Activated CD4-positive, alpha-beta T cell treated with anti-CD3 and anti-CD28 coated beads, Interleukin-2, amount 50 U/mL, for 4 hours (primary cell): ENCODE measurements around the gene FBXW2.
A peak's percentile ranks its signal among the peaks of the same experiment; 100 is the strongest.

Source experiments
- DNase-seq, 2 experiments: peaks; one replicate each; pipeline ENCODE4 v3.0.0-alpha.2; 2020

Gene FBXW2

DNA sequence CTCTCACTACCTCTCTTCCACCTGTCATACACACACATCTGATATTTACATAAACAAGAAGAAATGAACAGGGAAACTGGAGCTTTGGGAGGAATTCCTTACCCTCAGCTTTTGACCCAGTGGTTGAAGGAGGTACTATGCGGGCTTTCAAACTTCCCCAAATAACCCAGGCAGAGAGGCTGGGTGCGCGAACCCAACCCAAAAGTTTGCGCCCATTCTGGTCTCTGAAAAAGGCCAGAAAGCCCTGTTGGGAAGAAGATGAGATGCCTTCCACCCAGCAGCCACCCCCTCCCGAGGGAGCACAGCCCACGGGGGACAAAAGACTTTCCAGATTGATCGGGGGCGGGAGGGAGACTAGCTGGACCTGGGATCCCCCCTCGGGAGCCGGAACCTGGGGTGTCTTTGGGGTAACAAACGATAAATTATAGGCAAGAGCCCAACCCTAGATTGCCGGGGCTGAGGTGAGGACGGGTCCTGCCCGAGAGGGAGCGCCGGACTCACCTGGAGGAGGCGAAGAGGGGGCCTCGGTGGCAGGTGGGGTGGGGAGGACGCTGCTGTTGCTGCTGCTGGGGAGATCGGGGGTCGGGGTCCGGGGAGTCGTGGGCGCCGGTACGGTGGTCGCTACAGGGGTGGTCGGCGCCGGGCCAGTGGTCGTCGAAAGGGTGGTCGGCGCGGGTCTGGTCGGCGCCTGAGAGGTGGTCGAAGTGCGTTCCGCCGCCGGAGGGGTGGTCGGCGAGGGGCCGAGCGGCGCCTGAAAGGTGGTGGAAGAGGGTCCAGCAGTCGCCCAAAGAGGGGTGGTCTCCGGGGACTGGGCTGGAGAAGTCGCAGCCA lies 79.7 kb downstream of the FBXW2 start:
- DNase-seq, result peak in 1 of 2 experiments; percentile 6

GRCh38 chr9:120712539-120713031 lies 80.6 kb downstream of the FBXW2 start:
- DNase-seq, result no peak

- no peak for DNase-seq
Observed at GRCh38 chr9:120711841-120712538, 81.2 kb downstream of the FBXW2 start.

- no peak for DNase-seq
Observed at GRCh38 chr9:120711354-120711753, 81.9 kb downstream of the FBXW2 start.

DNA sequence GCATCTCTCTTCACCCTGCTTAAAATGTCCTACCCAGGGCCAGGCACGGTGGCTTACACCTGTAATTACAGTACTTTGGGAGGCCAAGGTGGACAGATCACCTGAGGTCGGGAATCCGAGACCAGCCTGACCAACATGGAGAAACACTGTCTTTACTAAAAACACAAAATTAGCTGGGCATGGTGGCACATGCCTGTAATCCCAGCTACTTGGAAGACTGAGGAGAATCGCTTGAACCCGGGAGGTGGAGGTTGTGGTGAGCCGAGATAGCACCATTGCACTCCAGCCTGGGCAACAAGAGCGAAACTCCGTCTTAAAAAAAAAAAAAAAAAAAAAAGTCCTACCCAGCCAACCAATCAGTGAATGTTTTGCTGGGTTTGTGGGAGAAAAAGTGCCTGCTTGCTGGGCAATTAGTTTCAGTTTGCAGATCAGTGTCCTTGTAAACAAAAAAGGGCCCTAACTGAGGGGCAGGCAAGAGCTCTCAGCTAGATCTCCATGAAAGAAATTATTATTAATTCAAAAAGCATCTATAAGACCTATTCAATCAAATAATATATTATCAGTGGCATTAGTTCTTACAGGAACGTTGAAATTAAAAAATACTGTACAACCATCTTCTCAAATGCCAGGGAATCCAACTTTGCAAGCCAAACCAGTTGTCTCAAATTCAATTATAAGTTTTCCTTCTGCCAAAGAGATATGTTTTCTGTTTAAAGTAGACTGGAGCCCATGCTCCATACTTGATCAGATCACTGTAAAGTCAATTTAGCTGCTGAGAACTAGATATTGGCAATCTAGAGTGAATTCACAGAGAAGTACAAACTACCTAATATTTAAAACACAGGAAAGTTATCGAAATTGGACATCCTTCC lies 82.9 kb downstream of the FBXW2 start:
- DNase-seq, result no peak

- no peak for DNase-seq
Observed at GRCh38 chr9:120708526-120709224, 84.5 kb downstream of the FBXW2 start.

DNA sequence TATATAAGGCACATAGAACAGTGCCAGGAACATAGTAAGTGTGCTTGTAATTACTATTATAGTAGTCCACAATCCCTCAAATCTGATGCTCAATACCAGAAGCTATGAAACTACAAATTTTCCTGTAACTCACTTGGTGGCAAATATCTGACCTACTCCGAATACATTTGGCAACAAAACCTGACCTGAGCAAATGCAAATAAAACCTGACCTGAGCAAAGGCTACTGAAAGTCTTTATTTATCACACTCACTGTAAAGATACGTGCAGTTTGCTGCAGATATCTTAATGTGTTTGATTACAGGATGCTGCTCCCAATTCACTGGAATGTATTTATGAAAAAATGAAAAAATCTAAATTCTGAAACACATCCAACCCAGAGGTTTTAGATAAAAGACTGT lies 86.0 kb downstream of the FBXW2 start:
- no peak for DNase-seq
